HG03064 (cell line): Measurements from ENCODE around the gene RRBP1.

Experiments used
- ATAC-seq: cut with Tn5 transposase; IDR thresholded peaks from one replicate; pipeline ENCODE4 v1.9.1; 2021; ENCODE audit warnings: low read depth; ENCODE audit not compliant: unreplicated experiment

Gene RRBP1

DNA sequence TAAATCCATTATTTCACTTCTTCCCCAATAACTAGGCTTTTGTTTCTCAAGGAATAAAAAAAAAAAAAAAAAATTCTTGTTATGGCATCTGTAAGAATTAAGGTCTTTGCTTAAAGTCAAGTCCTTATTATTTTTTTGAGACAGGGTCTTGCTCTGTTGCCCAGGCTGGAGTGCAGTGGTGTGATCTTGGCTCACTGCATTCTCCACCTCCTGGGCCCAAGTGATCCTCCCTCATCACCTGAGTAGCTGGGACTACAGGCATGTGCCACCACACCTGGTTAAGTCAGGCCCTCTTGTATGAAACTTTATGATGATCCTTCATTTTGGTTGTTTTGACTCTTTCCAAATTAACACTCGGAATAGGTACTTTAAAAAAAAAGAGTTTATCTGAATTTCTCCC is 94.9 kb downstream of the RRBP1 start:
- no peak for ATAC-seq

- ATAC-seq: no peak
These were observed 95.8 kb downstream of the RRBP1 start for GRCh38 chr20:17586250-17586649.

DNA sequence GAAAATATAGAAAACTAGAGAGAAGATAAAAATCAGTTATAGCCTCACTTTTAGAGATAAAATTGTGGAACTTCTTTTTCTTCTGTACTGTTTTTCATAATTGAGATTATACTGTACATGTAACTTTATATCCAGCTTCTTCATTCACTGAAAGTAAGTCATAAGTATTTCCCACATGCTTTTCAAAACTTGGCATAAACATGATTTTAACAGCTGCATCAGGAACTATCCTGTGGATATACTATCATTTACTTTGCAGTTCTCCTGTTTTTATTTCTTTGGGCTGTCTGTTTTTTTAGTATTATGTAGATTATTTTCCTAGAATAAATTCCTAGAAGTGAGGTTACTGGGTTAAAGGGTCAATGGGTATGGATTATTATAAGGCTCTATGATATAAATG is 97.4 kb downstream of the RRBP1 start:
- no peak for ATAC-seq

- ATAC-seq: no peak
These were observed 98.9 kb downstream of the RRBP1 start for GRCh38 chr20:17583126-17583525.

- no peak for ATAC-seq
These were observed 101.1 kb downstream of the RRBP1 start for GRCh38 chr20:17580895-17581294.

GRCh38 chr20:17579369-17580039 is 102.5 kb downstream of the RRBP1 start:
- no peak for ATAC-seq

GRCh38 chr20:17576215-17576614 is 105.8 kb downstream of the RRBP1 start:
- ATAC-seq: no peak

DNA sequence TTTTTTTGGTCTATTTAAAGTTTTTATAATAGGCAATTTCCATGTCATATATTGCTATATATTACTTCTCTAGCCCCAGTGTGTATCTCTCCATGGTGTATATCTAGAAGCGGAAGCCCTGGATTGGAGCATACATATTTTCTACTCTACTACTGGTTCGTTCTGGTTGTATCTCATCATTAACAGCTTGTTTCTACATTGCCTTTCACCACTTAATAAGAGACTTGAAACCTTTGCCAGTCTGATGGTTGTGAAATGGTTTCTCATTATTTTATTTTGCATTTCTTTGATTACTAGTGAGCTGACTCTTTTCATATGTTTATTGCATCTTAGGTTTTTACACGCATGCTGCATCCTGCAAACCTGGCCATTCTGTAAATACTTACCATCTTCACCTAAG is 108.6 kb downstream of the RRBP1 start:
- ATAC-seq: no peak

DNA sequence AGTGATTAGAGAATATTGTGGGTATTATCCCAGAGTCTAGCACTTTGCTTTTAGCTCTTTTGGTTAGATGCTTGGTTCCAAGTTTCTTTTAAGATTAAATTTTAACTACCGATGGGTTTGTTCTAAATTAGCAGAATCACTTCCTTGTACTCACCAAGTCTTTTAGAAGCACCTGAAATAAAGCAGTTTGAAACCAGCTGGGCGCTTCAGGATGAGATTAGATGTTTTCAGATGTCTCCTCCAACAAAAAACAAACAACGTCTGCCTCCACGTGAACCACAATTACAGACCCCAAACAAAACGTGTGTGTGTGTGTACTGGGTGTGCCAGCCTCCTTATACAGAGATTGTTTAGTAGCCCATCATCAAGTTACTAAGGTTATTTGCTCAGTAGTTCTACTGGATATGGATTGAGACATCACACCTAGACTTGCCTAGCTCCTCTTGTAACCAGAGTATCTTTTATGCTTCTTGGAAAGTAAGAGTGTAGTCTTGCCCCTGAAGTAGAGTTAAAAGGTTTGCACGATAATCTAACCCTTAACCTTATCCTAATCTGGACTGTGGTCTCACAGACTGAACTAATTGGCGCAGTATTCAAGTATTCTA is 109.9 kb downstream of the RRBP1 start:
- ATAC-seq: no peak

DNA sequence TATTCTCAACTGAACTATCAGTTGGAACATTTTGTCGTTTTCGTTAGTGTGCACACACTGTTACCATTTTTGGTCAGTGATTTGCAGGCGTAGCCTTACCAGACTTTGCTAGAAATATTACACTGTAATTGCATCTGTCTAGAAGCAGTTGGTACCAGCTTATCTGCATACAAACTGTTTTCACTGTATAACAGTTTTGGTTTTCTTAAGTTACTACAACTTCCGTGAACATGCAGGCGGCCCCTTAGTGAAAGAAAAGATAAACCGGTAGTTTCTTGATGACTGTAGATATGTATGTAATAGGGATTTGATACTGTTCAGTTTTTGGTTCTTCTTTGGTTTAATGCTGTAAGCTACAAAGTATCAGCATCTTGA is 110.9 kb downstream of the RRBP1 start:
- ATAC-seq: no peak

DNA sequence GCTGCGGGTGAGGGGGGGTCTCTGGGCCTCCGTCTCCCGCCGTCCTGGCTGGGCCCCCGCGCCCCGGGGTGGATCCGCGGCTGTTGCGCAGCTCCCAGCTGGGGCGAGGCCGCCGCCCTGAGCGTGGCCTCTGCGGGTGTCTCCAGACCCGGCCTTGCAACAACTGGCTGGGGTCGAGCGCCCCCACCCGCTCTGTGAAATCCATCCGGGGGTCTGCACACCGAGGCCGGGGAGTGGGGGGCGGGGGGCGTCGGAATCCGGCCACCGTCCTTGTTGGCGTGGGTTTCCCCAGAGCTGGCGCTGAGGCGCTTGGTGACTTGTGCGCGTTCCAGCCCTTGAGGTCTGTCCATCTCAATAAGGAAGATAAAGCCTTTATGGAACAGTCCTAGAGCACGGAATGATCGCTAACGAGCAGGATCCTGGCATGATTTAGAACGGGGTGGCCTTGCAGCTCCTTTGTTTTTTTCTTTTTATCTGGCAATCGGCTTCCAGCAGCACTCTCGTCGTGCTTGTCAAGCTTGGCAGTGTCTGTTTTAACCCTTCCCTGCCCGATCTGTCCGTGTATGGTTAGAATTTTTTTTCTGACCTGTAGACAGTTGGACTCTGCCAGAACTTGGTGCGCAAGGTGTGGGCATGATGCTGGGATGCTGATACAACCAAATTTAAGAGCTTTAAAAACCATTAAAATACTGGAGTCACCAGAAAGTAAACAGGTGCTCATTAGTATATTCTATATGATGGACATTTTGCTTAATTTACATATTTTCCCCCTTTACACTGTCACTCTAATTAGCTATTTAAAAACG is 111.5 kb downstream of the RRBP1 start:
- peak; percentile 33 for ATAC-seq

GRCh38 chr20:17569616-17570346 is 112.3 kb downstream of the RRBP1 start, which contains the start of gene DSTN:
TSS of gene DSTN (plus strand) at chr20:17570075. CDS start at chr20:17570209, 134 bp downstream.
- ATAC-seq: peak; percentile 88

GRCh38 chr20:17568972-17569521 is 113.0 kb downstream of the RRBP1 start:
- no peak for ATAC-seq

GRCh38 chr20:17568045-17568788 is 113.8 kb downstream of the RRBP1 start:
- ATAC-seq: no peak

DNA sequence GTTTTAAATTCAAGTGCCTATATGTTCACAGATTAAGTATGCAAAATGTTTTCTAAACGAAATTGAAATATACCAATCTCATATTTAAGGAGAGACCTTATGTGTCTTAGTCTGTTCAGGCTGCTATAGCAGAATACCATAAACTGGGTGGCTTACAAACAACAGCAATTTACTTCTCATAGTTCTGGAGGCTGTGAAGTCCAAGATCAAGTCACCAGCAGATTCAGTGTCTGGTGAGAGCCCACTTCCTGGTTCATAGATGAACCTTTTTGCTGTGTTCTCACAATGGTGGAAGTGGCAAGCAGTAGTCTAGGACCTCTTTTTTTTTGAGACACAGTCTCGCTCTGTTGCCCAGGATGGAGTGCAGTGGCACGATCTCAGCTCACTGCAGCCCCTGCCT is 115.7 kb downstream of the RRBP1 start:
- ATAC-seq: no peak

DNA sequence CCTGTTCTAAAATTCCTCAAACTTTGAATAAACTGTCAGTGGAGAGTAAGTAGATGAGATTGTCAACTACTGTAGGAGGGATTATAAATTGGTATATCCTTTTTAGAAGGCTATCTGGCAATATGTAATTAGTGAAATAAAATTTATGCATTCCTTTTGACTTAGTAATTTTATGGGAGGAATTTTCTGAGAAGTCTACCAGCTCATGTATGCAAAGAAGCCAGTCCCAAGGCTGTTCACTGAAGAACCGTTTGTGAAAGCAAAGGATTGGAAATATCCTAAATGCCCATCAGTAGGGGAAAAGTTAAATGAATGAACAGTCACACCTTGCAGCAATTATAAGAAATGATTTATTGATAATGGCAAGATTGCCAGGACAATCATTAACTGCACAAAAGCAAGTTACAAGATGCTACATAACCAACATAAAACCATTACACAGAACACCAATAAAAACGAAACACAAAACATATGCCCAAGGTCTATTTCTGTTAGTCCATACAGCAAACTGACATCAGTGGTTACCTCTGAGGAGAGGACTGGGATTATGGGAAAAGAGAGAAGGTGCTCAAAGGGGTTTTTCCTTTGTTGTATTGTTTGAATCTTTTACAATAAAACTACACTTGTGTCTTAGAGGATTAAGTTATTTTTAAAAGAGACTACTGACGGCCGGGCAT is 116.7 kb downstream of the RRBP1 start:
- ATAC-seq: no peak
